Left lung (tissue), 10 donors: ENCODE measurements around the gene ZDBF2. TPM values are rescaled to one million over a fixed set of nuclear protein-coding genes. Genes with fewer than 3 reads are reported as not detected.
"Not testable (repeated sequence)": the region's sequence is repeated elsewhere in the genome, so short reads cannot be mapped to it uniquely, and the experiment has no call there.

Experiments used
- ATAC-seq: fragments of 200-7000 bp; cut with Tn5 transposase; one replicate; pipeline ENCODE4 v1.9.1; 2020; ENCODE audit warnings: moderate library complexity
- DNase-seq, 4 donors: peaks; one replicate each; pipeline ENCODE4 v3.0.0-alpha.2; 2013 to 2020
- H3K27ac ChIP-seq, 2 donors: fragments of 200-600 bp; sonication (generic) in 1 of 2; one replicate each; pipeline versions ENCODE4 v1.5.0 to v1.8.0; 2020 to 2021
- H3K27me3 ChIP-seq, 2 donors: fragments of 200-600 bp; sonication (generic) in 1 of 2; one replicate each; pipeline versions ENCODE4 v1.5.0 to v1.8.0; 2020 to 2021
- H3K36me3 ChIP-seq, 2 donors: fragments of 200-600 bp; sonication (generic) in 1 of 2; one replicate each; pipeline versions ENCODE4 v1.5.0 to v1.8.0; 2020 to 2021
- H3K4me1 ChIP-seq, 2 donors: fragments of 200-600 bp; one replicate each; pipeline ENCODE4 v1.8.0; 2021
- H3K4me3 ChIP-seq, 2 donors: fragments of 200-600 bp; sonication (generic) in 1 of 2; one replicate each; pipeline versions ENCODE4 v1.5.0 to v1.8.0; 2020 to 2021; ENCODE audit warnings: mild to moderate bottlenecking in 1 of 2
- H3K9me3 ChIP-seq, 2 donors: fragments of 200-600 bp; sonication (generic) in 1 of 2; one replicate each; pipeline versions ENCODE4 v1.5.0 to v1.8.0; 2020 to 2021
- intact Hi-C, 2 donors: fragments of 100-400 bp; cut with DNase I; formaldehyde crosslinking; loops; one replicate each; pipeline versions ENCODE4 v1.11.2 to v1.14.2; 2022
- polyA plus RNA-seq, 6 donors: library from polyadenylated mRNA; unstranded; fragments of 120-200 nt; gene quantifications; one replicate each; pipeline ENCODE4 v1.2.1, GENCODE V29; 2013; ENCODE audit not compliant: insufficient read length in 6 of 6
- total RNA-seq, 2 donors: library from RNA; stranded (reverse); fragmentation: NEBNext Ultra II Directional; extraction: Animal tissue kit (Norgen Biotek cat#: 25700); gene quantifications; one replicate each; pipeline ENCODE4 v1.2.1, GENCODE V29; 2021
- TF ChIP-seq, protein P1 (sequence below), 2 donors: fragments of 200-600 bp; sonication (generic) in 1 of 2; IDR thresholded peaks; one replicate each; pipeline versions ENCODE4 v1.5.0 to v1.8.0; 2021; ENCODE audit warnings: antibody characterized with exemption in 2 of 2
- donor health status: DM: no; HTN: yes; CAD: no.
- donor health status: DM: no; HTN: no; CAD: no.

The ZDBF2 gene
- total and polyA plus RNA-seq, 8 donors: 5.3 to 8.8 (median 6.8) TPM

DNA sequence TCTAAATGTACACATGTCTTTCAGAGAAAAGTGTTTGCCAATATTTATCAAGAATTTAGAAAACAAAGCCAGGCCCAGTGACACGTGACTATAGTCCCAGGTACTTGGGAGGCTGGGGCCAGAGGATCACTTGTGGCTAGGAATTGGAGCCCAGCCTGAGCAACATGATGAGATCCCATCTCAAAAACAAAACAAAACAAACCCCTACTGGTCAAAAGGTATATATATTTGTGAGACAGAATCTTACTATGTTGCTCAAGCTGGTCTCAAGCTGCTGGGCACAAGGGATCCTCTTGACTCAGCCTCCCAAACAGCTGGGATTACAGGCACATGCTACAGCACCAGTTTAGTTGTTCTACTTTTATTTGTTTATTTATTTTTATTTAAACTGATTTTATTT is 79.2 kb downstream of the ZDBF2 start:
- Histone ChIP-seq H3K27me3 (no peaks in the 10 kb centered on the region), H3K4me3 (no peak overlapping the region), H3K9me3 (no peaks in the 10 kb centered on the region), H3K27ac (no peak overlapping the region), H3K36me3 (no peaks in the 10 kb centered on the region), H3K4me1 (no peaks in the 10 kb centered on the region)
- no peak for DNase-seq
- ATAC-seq: no peak
- intact Hi-C loops: no loop called here
- TF ChIP-seq, protein P1, sequence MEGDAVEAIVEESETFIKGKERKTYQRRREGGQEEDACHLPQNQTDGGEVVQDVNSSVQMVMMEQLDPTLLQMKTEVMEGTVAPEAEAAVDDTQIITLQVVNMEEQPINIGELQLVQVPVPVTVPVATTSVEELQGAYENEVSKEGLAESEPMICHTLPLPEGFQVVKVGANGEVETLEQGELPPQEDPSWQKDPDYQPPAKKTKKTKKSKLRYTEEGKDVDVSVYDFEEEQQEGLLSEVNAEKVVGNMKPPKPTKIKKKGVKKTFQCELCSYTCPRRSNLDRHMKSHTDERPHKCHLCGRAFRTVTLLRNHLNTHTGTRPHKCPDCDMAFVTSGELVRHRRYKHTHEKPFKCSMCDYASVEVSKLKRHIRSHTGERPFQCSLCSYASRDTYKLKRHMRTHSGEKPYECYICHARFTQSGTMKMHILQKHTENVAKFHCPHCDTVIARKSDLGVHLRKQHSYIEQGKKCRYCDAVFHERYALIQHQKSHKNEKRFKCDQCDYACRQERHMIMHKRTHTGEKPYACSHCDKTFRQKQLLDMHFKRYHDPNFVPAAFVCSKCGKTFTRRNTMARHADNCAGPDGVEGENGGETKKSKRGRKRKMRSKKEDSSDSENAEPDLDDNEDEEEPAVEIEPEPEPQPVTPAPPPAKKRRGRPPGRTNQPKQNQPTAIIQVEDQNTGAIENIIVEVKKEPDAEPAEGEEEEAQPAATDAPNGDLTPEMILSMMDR (IDR thresholded peaks at IDR 0.05): no peak

DNA sequence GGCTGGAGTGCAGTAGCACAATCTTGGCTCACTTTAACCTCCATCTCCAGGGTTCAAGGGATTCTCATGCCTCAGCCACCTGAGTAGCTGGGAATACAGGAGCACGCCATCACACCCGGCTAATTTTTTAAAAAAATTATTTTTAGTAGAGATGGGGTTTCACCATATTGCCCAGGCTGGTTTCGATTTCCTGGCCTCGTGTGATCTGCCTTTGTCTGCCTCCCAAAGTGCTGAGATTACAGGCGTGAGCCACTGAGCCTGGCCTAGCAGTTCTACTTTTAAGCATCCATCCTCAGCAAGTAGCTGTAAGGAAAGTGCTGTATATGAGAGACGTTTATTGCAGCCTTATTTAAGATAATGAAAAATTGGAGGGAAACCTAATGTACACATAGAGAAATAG is 79.7 kb downstream of the ZDBF2 start:
- no peaks in the 10 kb centered on the region for H3K9me3 ChIP-seq
- TF ChIP-seq, protein P1 (IDR thresholded peaks at IDR 0.05): no peak
- H3K4me1 ChIP-seq: no peaks in the 10 kb centered on the region
- no peak for ATAC-seq
- intact Hi-C loops: no loop called here
- no peaks in the 10 kb centered on the region for H3K27me3 ChIP-seq
- no peak overlapping the region for H3K4me3 ChIP-seq
- no peak for DNase-seq
- no peak overlapping the region for H3K27ac ChIP-seq
- no peaks in the 10 kb centered on the region for H3K36me3 ChIP-seq

DNA sequence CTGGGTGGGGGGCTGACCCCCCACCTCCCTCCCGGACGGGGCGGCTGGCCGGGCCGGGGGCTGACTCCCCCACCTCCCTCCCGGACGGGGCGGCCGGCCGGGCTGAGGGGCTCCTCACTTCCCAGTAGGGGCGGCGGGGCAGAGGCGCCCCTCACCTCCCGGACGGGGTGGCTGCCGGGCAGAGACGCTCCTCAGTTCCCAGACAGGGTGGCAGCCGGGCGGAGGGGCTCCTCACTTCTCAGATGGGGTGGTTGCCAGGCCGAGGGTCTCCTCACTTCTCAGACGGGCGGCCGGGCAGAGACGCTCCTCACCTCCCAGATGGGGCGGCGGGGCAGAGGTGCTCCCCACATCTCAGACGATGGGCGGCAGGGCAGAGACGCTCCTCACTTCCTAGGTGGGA is 82.4 kb downstream of the ZDBF2 start:
- not testable (repeated sequence) for ATAC-seq, DNase-seq

DNA sequence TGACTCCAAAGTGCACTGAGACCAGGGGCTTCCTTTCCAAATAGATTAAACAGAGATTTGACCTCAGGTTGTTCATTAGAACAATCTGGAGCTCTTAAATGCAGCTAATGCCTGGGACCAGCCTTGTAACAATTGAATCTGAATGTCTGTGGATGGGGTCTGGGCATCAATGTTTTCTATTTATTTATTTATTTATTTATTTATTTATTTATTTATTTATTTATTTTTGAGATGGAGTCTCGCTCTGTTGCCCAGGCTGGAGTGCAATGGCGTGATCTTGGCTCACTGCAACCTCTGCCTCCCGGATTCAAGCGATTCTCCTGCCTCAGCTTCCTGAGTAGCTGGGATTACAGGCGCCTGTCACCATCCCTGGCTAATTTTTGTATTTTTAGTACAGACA is 86.4 kb downstream of the ZDBF2 start:
- not testable (repeated sequence) for H3K27me3 ChIP-seq, H3K9me3 ChIP-seq

More for the DNA sequence above, 82.4 kb downstream of the ZDBF2 start:
- H3K27ac ChIP-seq, H3K9me3 ChIP-seq, H3K4me1 ChIP-seq, H3K36me3 ChIP-seq, H3K27me3 ChIP-seq, H3K4me3 ChIP-seq, intact Hi-C loops: not testable (repeated sequence)

DNA sequence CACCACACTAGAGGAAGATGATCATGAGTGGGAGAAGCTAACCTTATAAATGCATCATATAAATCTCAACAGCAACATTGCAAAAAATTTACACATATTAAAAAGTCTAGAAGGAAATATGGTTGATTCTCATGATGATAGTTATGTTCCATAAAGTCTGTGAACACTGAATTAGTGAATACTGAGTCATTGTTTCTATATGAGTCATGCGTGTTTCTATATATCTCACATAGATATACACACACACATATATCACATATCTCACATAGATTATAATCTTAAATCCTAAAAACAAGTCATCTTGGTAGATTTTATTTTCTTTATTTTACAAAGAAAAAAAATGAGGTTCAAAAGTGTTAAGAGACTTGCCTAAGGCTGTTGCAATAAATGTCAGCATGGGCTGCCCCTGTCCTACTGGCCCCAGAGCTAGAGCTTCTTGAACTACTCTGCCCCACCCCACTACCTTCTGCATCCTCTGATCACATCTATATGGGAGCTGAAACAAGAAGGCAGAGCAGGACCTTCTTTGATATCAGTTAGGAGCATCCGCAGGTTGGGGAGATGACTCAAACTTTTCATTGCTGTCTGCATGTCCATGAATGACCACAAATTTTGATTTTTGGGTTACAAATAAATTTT is 87.1 kb downstream of the ZDBF2 start:
- ATAC-seq: no peak

More for the DNA sequence above, 86.4 kb downstream of the ZDBF2 start:
- H3K36me3 ChIP-seq, H3K4me1 ChIP-seq, DNase-seq, H3K27ac ChIP-seq, intact Hi-C loops, ATAC-seq, H3K4me3 ChIP-seq: not testable (repeated sequence)

More for the DNA sequence above, 87.1 kb downstream of the ZDBF2 start:
- Histone ChIP-seq H3K27me3 (no peaks in the 10 kb centered on the region), H3K4me3 (no peak overlapping the region), H3K27ac (no peak overlapping the region), H3K36me3 (no peaks in the 10 kb centered on the region), H3K4me1 (no peaks in the 10 kb centered on the region), H3K9me3 (no peaks in the 10 kb centered on the region)
- TF ChIP-seq, protein P1 (IDR thresholded peaks at IDR 0.05): no peak
- intact Hi-C loops: no loop called here
- DNase-seq: no peak

Other genes starting within 250 kb of the ZDBF2 start
- gene INO80D, start 188.5 kb upstream of the ZDBF2 start, total RNA-seq: 10 to 100 TPM; 19.9 to 21.9 TPM
- 10 to 100 TPM in 5 of 6 donors, 1 to 10 TPM in 1; 9.9 to 13.0 (median 12.0) TPM for gene INO80D, start 188.5 kb upstream of the ZDBF2 start, polyA plus RNA-seq
- gene NDUFS1, start 115.2 kb upstream of the ZDBF2 start, total RNA-seq: 10 to 100 TPM; 74.6 to 79.8 TPM
- gene NDUFS1, start 115.2 kb upstream of the ZDBF2 start, polyA plus RNA-seq: 10 to 100 TPM; 48.5 to 64.3 (median 56.4) TPM
- 100 to 1,000 TPM; 396 to 505 TPM for gene EEF1B2, start 114.8 kb upstream of the ZDBF2 start, total RNA-seq
- gene EEF1B2, start 114.8 kb upstream of the ZDBF2 start, polyA plus RNA-seq: 100 to 1,000 TPM; 633 to 801 (median 711) TPM
- gene ADAM23, start 168.9 kb downstream of the ZDBF2 start, total RNA-seq: 1 to 10 TPM; 2.2 to 3.2 TPM
- gene ADAM23, start 168.9 kb downstream of the ZDBF2 start, polyA plus RNA-seq: 1 to 10 TPM; 4.0 to 7.9 (median 6.2) TPM